ENCODE data around the gene RGS14. TPM values are rescaled to one million over a fixed set of nuclear protein-coding genes. Genes with fewer than 3 reads are reported as not detected.

Gene RGS14
- total RNA-seq, 2 experiments from 2014 or later, result 33.0 to 46.3 TPM

- intact Hi-C loops (cut with micrococcal nuclease; ENCODE audit: unreplicated experiment), result loop anchor here (10.0 kb wide), 1 partner anchor 195 kb away; the partner anchor contains the start of gene TMED9
- Histone ChIP-seq H3K36me3 (ENCODE audit: insufficient read depth, low read length) (no peaks in the 10 kb centered on the region), H3K79me2 (ENCODE audit: insufficient read depth, low read depth, low read length) (no peaks in the 10 kb centered on the region), H3K4me1 (ENCODE audit: insufficient read depth, low read length, poor library complexity, severe bottlenecking) (peaks cover 18% of the 10 kb centered on the region), H4K20me1 (ENCODE audit: insufficient read depth, low read length) (no peaks in the 10 kb centered on the region), H3K9me2 (ENCODE audit: insufficient read depth, low read length) (no peaks in the 10 kb centered on the region), H3K4me3 (ENCODE audit: low read depth, low read length, poor library complexity, severe bottlenecking) (no peak within 1 kb of the TSS), H3K27ac (ENCODE audit: low read depth, low read length, poor library complexity, severe bottlenecking) (no peak within 1 kb of the TSS), H2AFZ (ENCODE audit: low read length) (no peak within 1 kb of the TSS), H3K9me3 (ENCODE audit: low read length) (no peaks in the 10 kb centered on the region), H3K4me2 (ENCODE audit: low read length) (no peak within 1 kb of the TSS)
- DNase-seq (ENCODE audit: low spot score), result no peak
- no peak for TF ChIP-seq CTCF (conservative IDR thresholded peaks at IDR 0.05; ENCODE audit: low read length)
- TF ChIP-seq EZH2phosphoT487 (IDR thresholded peaks at IDR 0.05; ENCODE audit: borderline replicate concordance, low read depth, low read length), result no peak
- CTCF ChIA-PET (ENCODE audit: unreplicated experiment), result no interaction called here
- POLR2A ChIA-PET, result no interaction called here
- no TSS peak for BruUV-seq (replicated peaks)
These were observed 42.5 kb downstream of the RGS14 start, which contains the start of gene PFN3 for GRCh38 chr5:177399997-177400868. PFN3 (minus strand) TSS chr5:177400661; CDS start chr5:177400576, 85 bp downstream.

GRCh38 chr5:177402271-177403043 lies 44.7 kb downstream of the RGS14 start:
- Histone ChIP-seq H4K20me1 (ENCODE audit: insufficient read depth, low read length) (no peaks in the 10 kb centered on the region), H2AFZ (ENCODE audit: low read length) (no peak overlapping the region), H3K4me2 (ENCODE audit: low read length) (peak overlapping the region; percentile 73), H3K4me1 (ENCODE audit: insufficient read depth, low read length, poor library complexity, severe bottlenecking) (peaks cover 18% of the 10 kb centered on the region), H3K4me3 (ENCODE audit: low read depth, low read length, poor library complexity, severe bottlenecking) (no peak overlapping the region), H3K79me2 (ENCODE audit: insufficient read depth, low read depth, low read length) (no peaks in the 10 kb centered on the region), H3K9me2 (ENCODE audit: insufficient read depth, low read length) (no peaks in the 10 kb centered on the region), H3K36me3 (ENCODE audit: insufficient read depth, low read length) (no peaks in the 10 kb centered on the region), H3K27ac (ENCODE audit: low read depth, low read length, poor library complexity, severe bottlenecking) (no peak overlapping the region), H3K9me3 (ENCODE audit: low read length) (no peaks in the 10 kb centered on the region)
- intact Hi-C loops (cut with micrococcal nuclease; ENCODE audit: unreplicated experiment), result loop anchor here (1.0 to 10.0 kb wide), 2 partner anchors 24 to 192 kb away; partner anchors contain the start of genes GRK6 and TMED9
- ChIA-PET POLR2A (interaction anchor here (0.8 to 2.6 kb wide), 2 partner anchors 27 to 55 kb away, joined by 4 to 10 read pairs; no protein-coding TSS in a partner anchor), CTCF (ENCODE audit: unreplicated experiment) (interaction anchor here (0.6 to 3.5 kb wide), 9 partner anchors 10 to 118 kb away, joined by 3 to 25 read pairs (median 7); partner anchors contain the start of gene GRK6)
- BruUV-seq (replicated peaks), result no TSS peak
- TF ChIP-seq EZH2phosphoT487 (IDR thresholded peaks at IDR 0.05; ENCODE audit: borderline replicate concordance, low read depth, low read length), result no peak
- TF ChIP-seq CTCF (conservative IDR thresholded peaks at IDR 0.05; ENCODE audit: low read length), result no peak
- DNase-seq (ENCODE audit: low spot score), result no peak
